ENCODE results near the gene CCDC192. TPM values are rescaled to one million over a fixed set of nuclear protein-coding genes. Genes with fewer than 3 reads are reported as not detected.
A peak's percentile ranks its signal among the peaks of the same experiment; 100 is the strongest.
"Not testable (repeated sequence)": the region's sequence is repeated elsewhere in the genome, so short reads cannot be mapped to it uniquely, and the experiment has no call there.

The CCDC192 gene
- total RNA-seq, 3 donors from 2014 or later = 1.3 TPM; not detected in 2

- no peaks in the 10 kb centered on the region for H3K4me1 ChIP-seq
- no peak for TF ChIP-seq CTCF (IDR thresholded peaks at IDR 0.05)
- TF ChIP-seq POLR2AphosphoS5 (IDR thresholded peaks at IDR 0.05) = no peak
- TF ChIP-seq POLR2A (IDR thresholded peaks at IDR 0.05) = no peak
- H3K4me3 ChIP-seq = no peak overlapping the region
- no peak overlapping the region for H3K27ac ChIP-seq
- H3K27me3 ChIP-seq = no peaks in the 10 kb centered on the region
- intact Hi-C loops (cut with DNase I; ENCODE audit: low total_unique reads) = no loop called here
- no peaks in the 10 kb centered on the region for H3K36me3 ChIP-seq
- DNase-seq (ENCODE audit: low spot score in 2 of 2) = no peak
- no peaks in the 10 kb centered on the region for H3K9me3 ChIP-seq
These were observed 38.2 kb downstream of the CCDC192 start for GRCh38 chr5:127741412-127741811.

- Histone ChIP-seq H3K4me3 (no peak overlapping the region), H3K9me3 (no peaks in the 10 kb centered on the region), H3K36me3 (no peaks in the 10 kb centered on the region), H3K27ac (no peak overlapping the region), H3K27me3 (no peaks in the 10 kb centered on the region), H3K4me1 (no peaks in the 10 kb centered on the region)
- no peak for TF ChIP-seq CTCF (IDR thresholded peaks at IDR 0.05)
- no peak for TF ChIP-seq POLR2A (IDR thresholded peaks at IDR 0.05)
- no peak for TF ChIP-seq POLR2AphosphoS5 (IDR thresholded peaks at IDR 0.05)
- intact Hi-C loops (cut with DNase I; ENCODE audit: low total_unique reads) = no loop called here
- no peak for DNase-seq (ENCODE audit: low spot score in 2 of 2)
These were observed 41.0 kb downstream of the CCDC192 start for GRCh38 chr5:127744241-127744640.

GRCh38 chr5:127746756-127747155 is 43.6 kb downstream of the CCDC192 start:
- H3K4me1 ChIP-seq = no peaks in the 10 kb centered on the region
- intact Hi-C loops (cut with DNase I; ENCODE audit: low total_unique reads) = no loop called here
- no peaks in the 10 kb centered on the region for H3K36me3 ChIP-seq
- no peak for DNase-seq (ENCODE audit: low spot score in 2 of 2)
- H3K9me3 ChIP-seq = no peaks in the 10 kb centered on the region
- no peaks in the 10 kb centered on the region for H3K27me3 ChIP-seq
- no peak overlapping the region for H3K27ac ChIP-seq
- TF ChIP-seq CTCF (IDR thresholded peaks at IDR 0.05) = peak in 2 of 3 donors; percentile 9 to 32
- TF ChIP-seq POLR2A (IDR thresholded peaks at IDR 0.05) = no peak
- H3K4me3 ChIP-seq = no peak overlapping the region

- H3K36me3 ChIP-seq; H3K4me1 ChIP-seq; H3K27ac ChIP-seq; DNase-seq (ENCODE audit: low spot score in 2 of 2); H3K4me3 ChIP-seq; intact Hi-C loops (cut with DNase I; ENCODE audit: low total_unique reads); H3K9me3 ChIP-seq; H3K27me3 ChIP-seq: not testable (repeated sequence)
These were observed 49.5 kb downstream of the CCDC192 start for GRCh38 chr5:127752503-127753265.

GRCh38 chr5:127754259-127754658 is 51.1 kb downstream of the CCDC192 start:
- no peak overlapping the region for H3K27ac ChIP-seq
- no peaks in the 10 kb centered on the region for H3K4me1 ChIP-seq
- intact Hi-C loops (cut with DNase I; ENCODE audit: low total_unique reads) = no loop called here
- no peaks in the 10 kb centered on the region for H3K27me3 ChIP-seq
- no peak for DNase-seq (ENCODE audit: low spot score in 2 of 2)
- no peaks in the 10 kb centered on the region for H3K36me3 ChIP-seq
- TF ChIP-seq POLR2A (IDR thresholded peaks at IDR 0.05) (no peak), POLR2AphosphoS5 (IDR thresholded peaks at IDR 0.05) (no peak), CTCF (IDR thresholded peaks at IDR 0.05) (no peak)
- no peak overlapping the region for H3K4me3 ChIP-seq
- H3K9me3 ChIP-seq = no peaks in the 10 kb centered on the region
